Measurements from ENCODE around the gene IGFL2. TPM values are rescaled to one million over a fixed set of nuclear protein-coding genes. Genes with fewer than 3 reads are reported as not detected.

Gene IGFL2
- total and polyA plus RNA-seq, 5 donors, result 0.14 to 0.43 TPM; not detected in 3

DNA sequence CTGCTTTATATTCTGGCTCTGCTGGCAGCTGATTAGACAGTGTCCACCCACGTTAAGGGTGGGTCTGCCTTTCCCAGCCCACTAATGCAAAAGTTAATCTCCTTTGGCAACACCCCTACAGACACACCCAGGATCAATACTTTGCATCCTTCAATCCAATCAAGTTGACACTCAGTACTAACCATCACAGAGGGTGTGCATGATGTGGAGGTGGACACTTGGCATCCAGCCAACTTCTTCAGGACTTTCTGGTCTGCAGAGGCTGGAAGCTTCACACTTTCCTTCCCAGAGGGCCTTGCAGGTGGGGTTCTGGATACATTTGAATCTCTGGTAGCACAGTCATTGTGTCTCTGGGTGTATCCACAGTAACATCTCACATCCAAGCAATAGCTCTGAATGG, 62.6 kb downstream of the IGFL2 start:
- peaks cover 7% of the 10 kb centered on the region for H3K4me1 ChIP-seq (ENCODE audit: control insufficient read depth, insufficient read depth, low read length)
- ATAC-seq, result no peak
- no peaks in the 10 kb centered on the region for H3K9me3 ChIP-seq (ENCODE audit: control insufficient read depth, low read length)
- H3K4me3 ChIP-seq (ENCODE audit: low read length), result no peak overlapping the region
- no peak overlapping the region for H3K27ac ChIP-seq (ENCODE audit: low read length)
- 39% methylated on average over 1 of the region's 1 CpG for WGBS
- no peak for DNase-seq
- intact Hi-C loops (cut with DNase I), result no loop called here
- no peaks in the 10 kb centered on the region for H3K27me3 ChIP-seq (ENCODE audit: control insufficient read depth, insufficient read depth)

Other genes starting within 250 kb of the IGFL2 start
- gene MYPOP, start 245.6 kb upstream of the IGFL2 start, total RNA-seq, result 10 to 100 TPM in 3 of 4 donors, 1 to 10 TPM in 1; 9.1 to 15.4 (median 12.9) TPM
- 9.3 TPM for gene MYPOP, start 245.6 kb upstream of the IGFL2 start, polyA plus RNA-seq
- not detected for gene NANOS2, start 233.5 kb upstream of the IGFL2 start, total RNA-seq
- gene NANOS2, start 233.5 kb upstream of the IGFL2 start, polyA plus RNA-seq, result not detected
- gene NOVA2, start 174.4 kb upstream of the IGFL2 start, total RNA-seq, result 1 to 10 TPM; 3.8 to 5.4 (median 3.9) TPM
- 3.3 TPM for gene NOVA2, start 174.4 kb upstream of the IGFL2 start, polyA plus RNA-seq
- 10 to 100 TPM in 1 of 4 donors, 1 to 10 TPM in 3; 7.1 to 12.7 (median 9.6) TPM for gene CCDC61, start 152.8 kb upstream of the IGFL2 start, total RNA-seq
- 7.9 TPM for gene CCDC61, start 152.8 kb upstream of the IGFL2 start, polyA plus RNA-seq
- gene PGLYRP1, start 125.2 kb upstream of the IGFL2 start, total RNA-seq, result not detected
- gene PGLYRP1, start 125.2 kb upstream of the IGFL2 start, polyA plus RNA-seq, result not detected
- not detected for gene IGFL4, start 107.2 kb upstream of the IGFL2 start, total RNA-seq
- not detected for gene IGFL4, start 107.2 kb upstream of the IGFL2 start, polyA plus RNA-seq
- gene IGFL3, start 23.6 kb upstream of the IGFL2 start, total RNA-seq, result not detected
- gene IGFL3, start 23.6 kb upstream of the IGFL2 start, polyA plus RNA-seq, result not detected
- not detected for gene IGFL1, start 81.5 kb downstream of the IGFL2 start, total RNA-seq
- gene IGFL1, start 81.5 kb downstream of the IGFL2 start, polyA plus RNA-seq, result not detected
- gene HIF3A, start 148.8 kb downstream of the IGFL2 start, total RNA-seq, result 100 to 1,000 TPM in 1 of 4 donors, 10 to 100 TPM in 3; 60.0 to 132 (median 90.8) TPM
- gene HIF3A, start 148.8 kb downstream of the IGFL2 start, polyA plus RNA-seq, result 94.7 TPM
- gene PPP5C, start 198.8 kb downstream of the IGFL2 start, total RNA-seq, result 10 to 100 TPM; 62.4 to 74.1 (median 64.7) TPM
- 62.7 TPM for gene PPP5C, start 198.8 kb downstream of the IGFL2 start, polyA plus RNA-seq